HG03066 (cell line): ENCODE measurements around the gene CLTCL1.

ENCODE experiments used
- ATAC-seq: cut with Tn5 transposase; IDR thresholded peaks from one replicate; pipeline ENCODE4 v1.9.1; 2021; ENCODE audit warnings: low read depth; ENCODE audit not compliant: unreplicated experiment

The CLTCL1 gene

GRCh38 chr22:19136915-19137314 lies 154.6 kb downstream of the CLTCL1 start:
- no peak for ATAC-seq

GRCh38 chr22:19134874-19135273 lies 156.6 kb downstream of the CLTCL1 start:
- ATAC-seq, result no peak

- ATAC-seq, result no peak
These were observed 157.2 kb downstream of the CLTCL1 start for GRCh38 chr22:19134176-19134831.

- no peak for ATAC-seq
These were observed 158.0 kb downstream of the CLTCL1 start for GRCh38 chr22:19133561-19133960.

- ATAC-seq, result no peak
These were observed 158.7 kb downstream of the CLTCL1 start for GRCh38 chr22:19132693-19133400.

GRCh38 chr22:19132153-19132552 lies 159.4 kb downstream of the CLTCL1 start:
- no peak for ATAC-seq

GRCh38 chr22:19131685-19132015 lies 159.9 kb downstream of the CLTCL1 start:
- no peak for ATAC-seq

- ATAC-seq, result no peak
These were observed 160.4 kb downstream of the CLTCL1 start, which contains the start of gene TSSK2 for GRCh38 chr22:19130959-19131684. TSSK2 (plus strand) TSS chr22:19131308; CDS start chr22:19131400, 92 bp downstream.

- no peak for ATAC-seq
These were observed 161.6 kb downstream of the CLTCL1 start for GRCh38 chr22:19129871-19130270.
